OCI-LY7 (cell line): ENCODE data around the gene OR4D2. TPM values are rescaled to one million over a fixed set of nuclear protein-coding genes. Genes with fewer than 3 reads are reported as not detected.

Experiments used
- BruUV-seq: library from RNA; stranded (reverse); fragments of 400-500 nt; replicated peaks from 2 replicates; lab custom pipeline; 2021; lab: Mats Ljungman, UMichigan
- CTCF ChIA-PET: fragments of 300-600 bp; sonication (Branson Sonifier 250); formaldehyde crosslinking; loops from one replicate; lab custom pipeline; 2022; ENCODE audit warnings: antibody characterized with exemption; ENCODE audit not compliant: unreplicated experiment; lab: Charles Lee
- POLR2A ChIA-PET: fragments of 300-600 bp; sonication (Branson Sonifier 250); formaldehyde crosslinking; loops from one replicate; lab custom pipeline; 2022; ENCODE audit warnings: antibody characterized with exemption; lab: Charles Lee
- DNase-seq: peaks from one replicate; pipeline ENCODE4 v3.0.0-alpha.2; 2015; ENCODE audit warnings: low spot score
- H2AFZ ChIP-seq: fragments of 200-600 bp; sonication (generic), shearing (Covaris generic); 2 replicates; pipeline ENCODE4 v1.6.1; 2014; ENCODE audit warnings: mild to moderate bottlenecking, antibody characterized with exemption, low read length, moderate library complexity
- H3K27ac ChIP-seq: fragments of 200-600 bp; sonication (generic); 2 replicates; pipeline ENCODE4 v1.5.1; 2014; ENCODE audit warnings: mixed run types, low read depth, mild to moderate bottlenecking, moderate library complexity, low read length, inconsistent platforms; ENCODE audit not compliant: poor library complexity, severe bottlenecking
- H3K36me3 ChIP-seq: fragments of 200-600 bp; sonication (generic); 2 replicates; pipeline ENCODE4 v1.6.1; 2014; ENCODE audit warnings: mild to moderate bottlenecking, antibody characterized with exemption, low read length, moderate library complexity, mixed read lengths; ENCODE audit not compliant: insufficient read depth
- H3K4me1 ChIP-seq: fragments of 200-600 bp; sonication (generic); 2 replicates; pipeline ENCODE4 v1.5.1; 2014; ENCODE audit warnings: mild to moderate bottlenecking, low read length; ENCODE audit not compliant: insufficient read depth, poor library complexity, severe bottlenecking
- H3K4me2 ChIP-seq: fragments of 200-600 bp; sonication (generic); 2 replicates; pipeline ENCODE4 v1.6.1; 2014; ENCODE audit warnings: mild to moderate bottlenecking, low read length
- H3K4me3 ChIP-seq: fragments of 200-600 bp; sonication (generic); 2 replicates; pipeline ENCODE4 v1.5.1; 2014; ENCODE audit warnings: mild to moderate bottlenecking, low read depth, low read length; ENCODE audit not compliant: poor library complexity, severe bottlenecking
- H3K79me2 ChIP-seq: fragments of 200-600 bp; sonication (generic); 2 replicates; pipeline ENCODE4 v1.6.1; 2016; ENCODE audit warnings: low read depth, mild to moderate bottlenecking, low read length, moderate library complexity, mixed read lengths; ENCODE audit not compliant: insufficient read depth
- H3K9me2 ChIP-seq: fragments of 200-600 bp; sonication (generic); 2 replicates; pipeline ENCODE4 v1.6.1; 2016; ENCODE audit warnings: mild to moderate bottlenecking, low read length, mixed read lengths; ENCODE audit not compliant: insufficient read depth
- H3K9me3 ChIP-seq: fragments of 200-600 bp; sonication (generic); 2 replicates; pipeline ENCODE4 v1.6.1; 2014; ENCODE audit warnings: mild to moderate bottlenecking, mixed run types, low read length, mixed read lengths
- H4K20me1 ChIP-seq: fragments of 200-600 bp; sonication (generic); 2 replicates; pipeline ENCODE4 v1.6.1; 2014; ENCODE audit warnings: mild to moderate bottlenecking, antibody characterized with exemption, low read length, moderate library complexity, mixed read lengths; ENCODE audit not compliant: insufficient read depth
- EZH2phosphoT487 ChIP-seq: fragments of 200-600 bp; sonication (generic); IDR thresholded peaks from 2 replicates; pipeline ENCODE4 v1.6.1; 2018; ENCODE audit warnings: low read depth, borderline replicate concordance, mild to moderate bottlenecking, mixed run types, antibody characterized with exemption, low read length, moderate library complexity, mixed read lengths
- intact Hi-C: fragments of 100-400 bp; cut with micrococcal nuclease; formaldehyde crosslinking; loops from one replicate; pipeline ENCODE4 v1.10.0; 2022; ENCODE audit not compliant: unreplicated experiment
- total RNA-seq, 2 experiments: library from RNA; depleted of rRNA in 1 of 2; stranded (reverse); fragments of >200 nt in 1 of 2; shearing (Covaris generic) in 1 of 2; gene quantifications; 2 replicates each; pipeline ENCODE4 v1.2.3, GENCODE V29; 2014 to 2022
- TF ChIP-seq, protein P1 (sequence below): fragments of 200-600 bp; sonication (generic); conservative IDR thresholded peaks from 2 replicates; pipeline ENCODE4 v1.5.1; 2014; ENCODE audit warnings: mild to moderate bottlenecking, antibody characterized with exemption, low read length, moderate library complexity, mixed read lengths

Gene OR4D2
- total RNA-seq, 2 experiments from 2014 or later: not detected

DNA sequence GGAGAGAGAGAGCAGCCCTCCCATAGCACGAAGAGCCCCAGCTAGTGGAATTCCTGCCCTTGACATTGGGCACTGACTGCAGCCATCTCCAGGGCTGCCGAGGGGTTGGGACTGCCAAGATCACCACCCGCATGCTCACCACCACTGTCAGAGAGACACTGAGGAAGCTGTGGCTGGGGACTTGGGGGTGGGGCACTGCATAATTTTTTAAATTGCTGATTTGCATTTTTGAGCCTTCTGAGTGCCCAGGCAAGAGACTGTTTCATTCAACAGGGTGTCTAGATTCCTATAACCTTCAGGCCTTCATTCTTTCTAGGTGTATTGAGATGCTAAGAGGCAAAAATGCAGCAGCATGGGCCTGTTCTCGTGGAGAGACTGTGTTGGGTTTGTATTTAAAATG, 16.7 kb downstream of the OR4D2 start:
- Histone ChIP-seq H3K79me2 (no peaks in the 10 kb centered on the region), H3K4me1 (peaks cover 16% of the 10 kb centered on the region), H3K9me2 (no peaks in the 10 kb centered on the region), H2AFZ (no peak overlapping the region), H3K36me3 (no peaks in the 10 kb centered on the region), H4K20me1 (no peaks in the 10 kb centered on the region), H3K4me2 (no peak overlapping the region), H3K9me3 (no peaks in the 10 kb centered on the region), H3K4me3 (no peak overlapping the region), H3K27ac (no peak overlapping the region)
- intact Hi-C loops: no loop called here
- ChIA-PET CTCF (no interaction called here), POLR2A (no interaction called here)
- no peak for DNase-seq
- no peak for TF ChIP-seq EZH2phosphoT487
- TF ChIP-seq, protein P1, sequence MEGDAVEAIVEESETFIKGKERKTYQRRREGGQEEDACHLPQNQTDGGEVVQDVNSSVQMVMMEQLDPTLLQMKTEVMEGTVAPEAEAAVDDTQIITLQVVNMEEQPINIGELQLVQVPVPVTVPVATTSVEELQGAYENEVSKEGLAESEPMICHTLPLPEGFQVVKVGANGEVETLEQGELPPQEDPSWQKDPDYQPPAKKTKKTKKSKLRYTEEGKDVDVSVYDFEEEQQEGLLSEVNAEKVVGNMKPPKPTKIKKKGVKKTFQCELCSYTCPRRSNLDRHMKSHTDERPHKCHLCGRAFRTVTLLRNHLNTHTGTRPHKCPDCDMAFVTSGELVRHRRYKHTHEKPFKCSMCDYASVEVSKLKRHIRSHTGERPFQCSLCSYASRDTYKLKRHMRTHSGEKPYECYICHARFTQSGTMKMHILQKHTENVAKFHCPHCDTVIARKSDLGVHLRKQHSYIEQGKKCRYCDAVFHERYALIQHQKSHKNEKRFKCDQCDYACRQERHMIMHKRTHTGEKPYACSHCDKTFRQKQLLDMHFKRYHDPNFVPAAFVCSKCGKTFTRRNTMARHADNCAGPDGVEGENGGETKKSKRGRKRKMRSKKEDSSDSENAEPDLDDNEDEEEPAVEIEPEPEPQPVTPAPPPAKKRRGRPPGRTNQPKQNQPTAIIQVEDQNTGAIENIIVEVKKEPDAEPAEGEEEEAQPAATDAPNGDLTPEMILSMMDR: no peak
- BruUV-seq: no TSS peak

DNA sequence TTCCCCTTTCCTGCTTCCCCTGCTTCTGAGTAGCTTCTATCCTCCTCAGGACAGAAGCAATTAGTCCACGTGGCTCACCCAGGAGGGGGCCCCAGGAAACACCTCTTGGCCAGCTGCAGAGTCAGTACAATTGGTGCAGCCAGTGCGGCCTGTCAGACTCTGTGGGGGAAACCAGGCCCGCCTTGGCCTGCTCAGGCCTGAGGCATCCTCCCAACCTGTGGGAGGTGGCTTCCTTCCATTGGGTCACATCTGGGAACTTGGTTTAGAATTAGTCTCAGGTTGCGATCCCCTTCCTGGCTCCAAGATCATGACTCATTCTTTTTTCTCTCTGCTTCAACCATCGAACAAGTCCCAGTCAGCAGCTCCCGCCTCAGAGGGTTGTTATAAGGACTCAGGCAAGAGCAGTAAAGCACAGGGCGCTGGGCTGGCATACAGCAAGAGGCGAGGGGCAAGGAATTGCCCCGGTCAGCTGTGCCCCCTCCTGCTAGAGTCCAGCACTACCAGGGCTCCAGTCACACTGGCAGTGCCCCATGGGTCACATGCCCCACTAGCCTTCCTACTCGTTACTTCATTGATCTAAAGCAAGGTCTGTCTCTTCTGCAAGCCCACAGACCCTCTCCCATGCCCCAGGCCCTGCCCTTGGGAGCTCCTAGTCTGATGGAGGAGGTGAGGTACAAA, 17.7 kb downstream of the OR4D2 start:
- intact Hi-C loops: no loop called here
- no peak for DNase-seq

More for the DNA sequence above, 17.7 kb downstream of the OR4D2 start:
- no peak overlapping the region for H2AFZ ChIP-seq
- H3K9me3 ChIP-seq: no peaks in the 10 kb centered on the region
- POLR2A ChIA-PET: no interaction called here
- no peak overlapping the region for H3K27ac ChIP-seq
- H3K4me1 ChIP-seq: peaks cover 16% of the 10 kb centered on the region
- H3K79me2 ChIP-seq: no peaks in the 10 kb centered on the region
- BruUV-seq: no TSS peak
- H3K9me2 ChIP-seq: no peaks in the 10 kb centered on the region
- H3K4me3 ChIP-seq: no peak overlapping the region
- H4K20me1 ChIP-seq: no peaks in the 10 kb centered on the region
- H3K4me2 ChIP-seq: no peak overlapping the region
- no peaks in the 10 kb centered on the region for H3K36me3 ChIP-seq
- TF ChIP-seq, protein P1: no peak
- TF ChIP-seq EZH2phosphoT487: no peak
- CTCF ChIA-PET: no interaction called here
